Choroid plexus epithelial cell (primary cell): Measurements from ENCODE around the gene HPCAL1.

Experiments
- DNase-seq: peaks from one replicate; pipeline ENCODE4 v3.0.0-alpha.2; 2010; ENCODE audit warnings: low read depth
- H3K4me3 ChIP-seq: 2 replicates; pipeline ENCODE4 v1.5.1; 2011; ENCODE audit warnings: low read depth, mild to moderate bottlenecking, control low read depth, low read length, moderate library complexity
- TF ChIP-seq, protein P1 (sequence below): conservative IDR thresholded peaks from 2 replicates; pipeline ENCODE4 v1.5.1; 2011; ENCODE audit warnings: low read depth, mild to moderate bottlenecking, control low read depth, inconsistent platforms, low read length, moderate library complexity

The HPCAL1 gene

DNA sequence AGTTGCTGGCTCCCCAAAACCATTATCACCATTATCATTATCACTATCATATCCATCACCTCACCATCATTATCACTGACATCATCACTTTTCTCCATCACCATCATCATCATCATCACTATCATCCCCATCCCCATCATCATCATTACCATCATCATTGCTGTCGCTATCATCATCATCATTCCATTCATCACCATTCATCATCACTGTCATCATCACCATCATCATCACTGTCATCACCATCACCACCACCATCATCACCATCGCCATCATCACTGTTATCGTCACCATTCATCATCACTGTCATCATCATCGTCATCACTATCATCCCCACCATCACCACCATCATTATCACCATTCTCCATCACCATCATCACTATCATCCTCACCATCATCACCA, 9.0 kb downstream of the HPCAL1 start:
- no peak for DNase-seq
- H3K4me3 ChIP-seq, result no peak overlapping the region
- TF ChIP-seq, protein P1, sequence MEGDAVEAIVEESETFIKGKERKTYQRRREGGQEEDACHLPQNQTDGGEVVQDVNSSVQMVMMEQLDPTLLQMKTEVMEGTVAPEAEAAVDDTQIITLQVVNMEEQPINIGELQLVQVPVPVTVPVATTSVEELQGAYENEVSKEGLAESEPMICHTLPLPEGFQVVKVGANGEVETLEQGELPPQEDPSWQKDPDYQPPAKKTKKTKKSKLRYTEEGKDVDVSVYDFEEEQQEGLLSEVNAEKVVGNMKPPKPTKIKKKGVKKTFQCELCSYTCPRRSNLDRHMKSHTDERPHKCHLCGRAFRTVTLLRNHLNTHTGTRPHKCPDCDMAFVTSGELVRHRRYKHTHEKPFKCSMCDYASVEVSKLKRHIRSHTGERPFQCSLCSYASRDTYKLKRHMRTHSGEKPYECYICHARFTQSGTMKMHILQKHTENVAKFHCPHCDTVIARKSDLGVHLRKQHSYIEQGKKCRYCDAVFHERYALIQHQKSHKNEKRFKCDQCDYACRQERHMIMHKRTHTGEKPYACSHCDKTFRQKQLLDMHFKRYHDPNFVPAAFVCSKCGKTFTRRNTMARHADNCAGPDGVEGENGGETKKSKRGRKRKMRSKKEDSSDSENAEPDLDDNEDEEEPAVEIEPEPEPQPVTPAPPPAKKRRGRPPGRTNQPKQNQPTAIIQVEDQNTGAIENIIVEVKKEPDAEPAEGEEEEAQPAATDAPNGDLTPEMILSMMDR, result no peak

DNA sequence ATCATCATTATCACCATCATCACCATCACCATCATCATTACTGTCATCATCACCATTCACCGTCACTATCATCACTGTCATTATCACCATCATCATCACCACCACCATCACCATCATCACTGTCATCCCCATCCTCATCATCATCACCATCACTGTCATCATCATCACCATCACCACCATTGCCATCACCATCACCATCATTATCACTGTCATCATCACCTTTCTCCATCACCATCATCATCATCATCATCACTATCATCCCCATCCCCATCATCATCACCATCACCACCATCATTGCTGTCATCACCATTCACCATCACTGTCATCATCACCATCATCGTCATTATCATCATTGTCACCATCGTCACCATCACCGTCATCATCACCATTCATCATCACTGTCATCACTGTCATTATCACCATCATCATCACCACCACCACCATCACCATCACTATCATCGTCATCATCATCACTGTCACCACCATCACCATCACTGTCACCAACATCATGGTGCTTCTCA, 9.8 kb downstream of the HPCAL1 start:
- no peak overlapping the region for H3K4me3 ChIP-seq
- no peak for DNase-seq
- TF ChIP-seq, protein P1, result no peak

DNA sequence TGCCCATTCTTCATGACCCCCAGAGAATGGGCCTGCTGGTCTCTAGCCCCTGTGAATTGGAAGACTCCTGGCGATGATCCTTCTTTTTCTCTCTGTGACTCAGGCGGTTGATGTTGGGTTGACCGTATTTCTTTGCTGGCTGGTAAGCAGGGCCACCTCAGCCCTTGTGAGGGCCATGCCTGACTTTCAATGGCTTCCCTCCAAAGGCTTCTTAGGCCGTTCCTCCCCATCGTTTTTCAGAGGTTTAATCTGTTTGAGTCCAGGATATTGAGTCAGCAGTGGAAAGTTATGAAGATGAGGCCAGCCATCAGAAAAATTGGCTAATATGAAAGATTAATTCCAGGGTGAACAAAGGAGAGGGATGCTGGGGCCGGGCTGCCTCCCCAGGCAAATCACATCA, 13.6 kb downstream of the HPCAL1 start:
- TF ChIP-seq, protein P1, result no peak
- no peak overlapping the region for H3K4me3 ChIP-seq
- DNase-seq, result no peak

DNA sequence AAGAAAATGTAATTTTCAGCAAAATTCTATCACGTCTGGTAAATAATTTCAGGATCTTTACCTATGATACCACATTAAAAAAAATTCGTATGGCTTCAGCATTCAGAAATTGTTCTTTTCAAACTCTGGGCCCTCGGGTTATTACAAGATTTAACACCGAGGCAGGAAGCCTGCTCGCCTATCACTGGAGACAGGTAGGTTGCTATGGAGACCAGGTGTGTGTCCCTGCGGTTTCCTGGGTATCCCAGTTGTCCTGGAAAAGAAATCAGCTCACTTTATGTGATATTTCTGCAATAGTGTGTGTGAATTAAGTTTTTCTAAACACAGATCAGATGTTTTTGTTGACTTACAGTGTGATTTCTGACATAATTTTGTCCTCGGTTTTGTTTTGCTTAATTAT, 14.2 kb downstream of the HPCAL1 start:
- H3K4me3 ChIP-seq, result no peak overlapping the region
- no peak for DNase-seq
- TF ChIP-seq, protein P1, result no peak

DNA sequence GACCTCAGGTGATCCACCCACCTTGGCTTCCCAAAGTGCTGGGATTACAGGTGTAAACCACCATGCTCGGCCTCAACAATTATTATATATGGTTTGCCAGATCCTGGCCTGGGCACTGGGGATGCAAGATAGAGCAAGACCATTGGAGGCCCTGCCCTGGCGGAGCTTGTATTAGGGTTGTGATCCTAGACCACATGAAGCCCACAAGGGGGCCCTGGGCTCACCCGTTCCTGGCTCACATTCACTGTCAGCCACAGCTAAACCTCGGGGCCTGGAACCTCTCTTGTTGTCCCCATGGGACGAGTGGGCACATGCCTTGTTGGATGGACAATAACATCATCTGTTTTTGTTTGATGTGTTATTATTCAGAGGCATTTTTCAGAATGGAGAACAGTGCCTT, 14.9 kb downstream of the HPCAL1 start:
- H3K4me3 ChIP-seq, result no peak overlapping the region
- TF ChIP-seq, protein P1, result no peak
- no peak for DNase-seq

DNA sequence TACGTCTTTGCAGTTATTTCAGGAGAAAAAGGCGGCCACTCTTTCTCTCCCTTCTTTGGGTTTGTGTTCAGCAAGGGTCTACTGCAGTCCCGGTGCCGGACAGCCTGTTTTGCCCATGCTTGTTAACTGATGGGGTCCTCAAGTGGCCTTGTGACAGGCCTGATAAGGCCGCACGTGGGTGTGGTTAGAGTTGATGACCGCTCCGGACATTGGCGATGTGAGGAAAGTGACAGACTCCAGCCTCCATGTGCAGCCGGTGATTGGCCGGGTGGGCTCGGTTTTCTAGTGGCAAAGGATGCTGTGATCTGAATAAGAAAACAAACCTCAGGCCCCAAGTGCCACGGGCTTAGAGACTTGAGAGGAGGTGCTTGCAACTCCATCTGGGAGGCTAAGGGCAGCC, 15.6 kb downstream of the HPCAL1 start:
- DNase-seq, result no peak
- TF ChIP-seq, protein P1, result no peak
- no peak overlapping the region for H3K4me3 ChIP-seq

DNA sequence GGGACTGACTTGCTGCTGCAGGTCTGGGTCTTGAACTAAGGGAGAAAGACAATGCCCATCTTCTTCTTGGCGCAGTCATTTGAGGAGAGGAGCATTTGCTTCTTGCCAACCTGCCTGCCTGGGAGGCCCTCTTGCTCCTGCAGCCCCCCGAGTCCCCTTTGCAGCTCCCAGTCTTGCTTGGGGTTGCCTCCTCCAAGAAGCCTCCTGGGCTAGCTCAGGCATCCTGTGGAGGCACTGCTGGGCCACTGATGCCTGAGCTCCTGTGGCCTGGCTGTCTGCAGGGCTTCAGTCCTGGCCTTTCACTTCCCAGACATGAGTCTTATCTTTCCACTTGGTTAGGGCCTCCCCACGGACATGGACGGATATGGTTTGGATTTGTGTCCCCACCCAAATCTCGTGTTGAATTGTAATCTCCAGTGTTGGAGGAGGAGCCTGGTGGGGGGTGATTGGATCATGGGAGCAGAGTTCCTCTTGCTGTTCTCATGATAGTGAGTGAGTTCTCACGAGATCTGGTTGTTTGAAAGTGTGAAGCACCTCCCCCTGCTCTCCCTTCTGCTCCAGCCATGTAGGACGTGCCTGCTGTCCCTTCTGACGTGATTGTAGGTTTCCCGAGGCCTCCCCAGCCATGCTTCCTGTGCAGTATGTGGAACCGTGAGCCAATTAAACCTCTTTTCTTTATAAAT, 17.3 kb downstream of the HPCAL1 start:
- TF ChIP-seq, protein P1, result no peak
- H3K4me3 ChIP-seq, result no peak overlapping the region
- no peak for DNase-seq
